Astrocyte of the cerebellum (primary cell): ENCODE data around the gene FAM135A.

Experiments used
- DNase-seq: peaks from one replicate; pipeline ENCODE4 v3.0.0-alpha.2; 2011; ENCODE audit warnings: low read depth
- H3K4me3 ChIP-seq: 2 replicates; pipeline ENCODE4 v1.5.1; 2011; ENCODE audit warnings: mild to moderate bottlenecking, low read depth, low read length, moderate library complexity
- in situ Hi-C: cut with HindIII; loops from 2 replicates; pipeline ENCODE4 v1.10.0; 2017; ENCODE audit warnings: low sequenced_read_pairs
- TF ChIP-seq, protein P1 (sequence below): IDR thresholded peaks from 2 replicates; pipeline ENCODE4 v1.5.1; 2012; ENCODE audit warnings: low read length, low read depth, moderate library complexity, mild to moderate bottlenecking; ENCODE audit errors: missing control alignments

FAM135A gene

GRCh38 chr6:70394518-70395300 is 18.6 kb upstream of the FAM135A start:
- no peak overlapping the region for H3K4me3 ChIP-seq
- in situ Hi-C loops, result no loop called here
- TF ChIP-seq, protein P1, sequence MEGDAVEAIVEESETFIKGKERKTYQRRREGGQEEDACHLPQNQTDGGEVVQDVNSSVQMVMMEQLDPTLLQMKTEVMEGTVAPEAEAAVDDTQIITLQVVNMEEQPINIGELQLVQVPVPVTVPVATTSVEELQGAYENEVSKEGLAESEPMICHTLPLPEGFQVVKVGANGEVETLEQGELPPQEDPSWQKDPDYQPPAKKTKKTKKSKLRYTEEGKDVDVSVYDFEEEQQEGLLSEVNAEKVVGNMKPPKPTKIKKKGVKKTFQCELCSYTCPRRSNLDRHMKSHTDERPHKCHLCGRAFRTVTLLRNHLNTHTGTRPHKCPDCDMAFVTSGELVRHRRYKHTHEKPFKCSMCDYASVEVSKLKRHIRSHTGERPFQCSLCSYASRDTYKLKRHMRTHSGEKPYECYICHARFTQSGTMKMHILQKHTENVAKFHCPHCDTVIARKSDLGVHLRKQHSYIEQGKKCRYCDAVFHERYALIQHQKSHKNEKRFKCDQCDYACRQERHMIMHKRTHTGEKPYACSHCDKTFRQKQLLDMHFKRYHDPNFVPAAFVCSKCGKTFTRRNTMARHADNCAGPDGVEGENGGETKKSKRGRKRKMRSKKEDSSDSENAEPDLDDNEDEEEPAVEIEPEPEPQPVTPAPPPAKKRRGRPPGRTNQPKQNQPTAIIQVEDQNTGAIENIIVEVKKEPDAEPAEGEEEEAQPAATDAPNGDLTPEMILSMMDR, result no peak
- no peak for DNase-seq

DNA sequence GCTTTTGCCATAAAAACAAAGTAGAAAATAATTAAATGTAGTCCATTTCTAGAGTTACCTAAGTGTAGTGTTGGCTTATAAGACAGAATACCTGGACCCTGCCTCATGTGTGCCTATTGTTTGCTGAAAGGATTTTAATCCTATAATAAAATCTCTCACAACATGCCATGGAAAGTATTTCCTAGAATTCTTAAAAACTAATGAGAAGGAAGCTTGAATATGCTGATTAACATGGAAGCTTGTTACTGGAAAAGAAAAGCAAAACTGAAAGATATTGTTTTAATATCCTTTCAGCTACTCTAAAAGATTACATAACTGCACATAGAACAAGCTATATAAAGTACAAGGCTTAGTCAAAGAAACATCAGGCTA is 18.0 kb upstream of the FAM135A start:
- TF ChIP-seq, protein P1, result no peak

GRCh38 chr6:70396163-70396562 is 17.1 kb upstream of the FAM135A start:
- TF ChIP-seq, protein P1, result no peak
- no peak overlapping the region for H3K4me3 ChIP-seq
- in situ Hi-C loops, result no loop called here
- DNase-seq, result no peak

More for the DNA sequence above, 18.0 kb upstream of the FAM135A start:
- no peak for DNase-seq
- in situ Hi-C loops, result no loop called here
- H3K4me3 ChIP-seq, result no peak overlapping the region

DNA sequence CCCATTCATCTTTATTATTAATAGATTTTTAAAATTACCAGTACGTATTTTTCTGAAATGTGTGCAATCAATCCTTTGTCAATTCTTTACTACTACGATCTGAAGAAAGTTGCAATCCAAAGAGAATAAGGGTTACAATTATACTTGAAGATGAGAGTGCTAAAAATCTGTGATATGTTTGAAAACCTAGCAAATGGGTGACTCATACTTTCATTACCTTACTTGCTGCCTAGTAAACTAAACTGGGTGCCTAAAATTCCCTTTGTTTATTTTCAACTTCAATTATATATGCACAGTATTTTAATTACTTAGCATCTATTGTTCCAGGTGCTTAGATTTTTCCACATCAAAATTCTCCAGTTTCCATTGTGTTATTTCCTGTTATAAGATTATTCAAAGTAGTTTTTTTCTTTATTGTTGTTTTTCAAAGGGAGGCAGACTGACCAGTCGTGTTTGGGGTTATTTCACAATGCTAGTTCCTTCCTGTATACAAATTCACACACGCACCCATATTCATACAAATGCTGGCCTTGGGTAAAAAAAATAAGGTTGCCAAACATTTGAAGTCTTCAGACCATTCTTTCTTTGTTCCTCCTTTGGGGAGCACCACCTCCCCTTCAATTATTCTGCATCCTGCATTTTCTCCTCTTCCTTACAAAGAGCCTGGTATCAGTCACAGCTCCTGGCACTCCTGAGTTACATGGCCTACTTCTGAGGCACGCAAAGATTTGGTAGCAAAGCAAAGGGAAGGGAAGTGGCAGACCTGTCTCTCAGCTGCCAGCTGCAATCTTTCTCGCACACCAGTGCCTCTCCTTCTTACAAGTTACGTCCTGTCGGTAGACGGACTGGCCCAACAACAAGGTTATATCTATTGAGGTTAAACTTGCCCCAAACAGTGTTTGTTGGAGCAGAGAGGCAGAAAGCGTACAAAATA is 16.2 kb upstream of the FAM135A start:
- H3K4me3 ChIP-seq, result no peak overlapping the region
- TF ChIP-seq, protein P1, result no peak
- in situ Hi-C loops, result no loop called here
- DNase-seq, result no peak

- in situ Hi-C loops, result no loop called here
- TF ChIP-seq, protein P1, result no peak
- no peak overlapping the region for H3K4me3 ChIP-seq
- DNase-seq, result no peak
These were observed 14.3 kb upstream of the FAM135A start for GRCh38 chr6:70398783-70399728.

DNA sequence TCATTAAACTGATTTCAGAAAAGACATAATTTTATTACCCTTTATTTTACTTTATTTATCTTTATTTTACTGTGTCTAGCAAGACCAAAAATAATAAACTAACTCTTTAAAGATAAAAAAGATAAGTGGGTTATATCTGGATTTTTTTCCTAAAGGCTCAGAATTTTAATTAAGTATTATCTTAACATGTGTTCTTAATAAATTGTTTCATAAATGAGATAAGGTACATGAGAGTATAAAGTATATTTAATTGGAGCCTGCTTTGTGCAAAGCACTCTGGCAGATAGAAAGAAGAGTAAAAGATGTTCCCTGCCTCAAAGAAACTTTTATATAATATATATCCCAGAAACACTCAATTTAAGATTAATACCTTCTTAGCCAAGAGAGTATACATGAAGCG is 8.7 kb upstream of the FAM135A start:
- TF ChIP-seq, protein P1, result no peak
- DNase-seq, result no peak
- in situ Hi-C loops, result no loop called here
- H3K4me3 ChIP-seq, result no peak overlapping the region
